Ascending aorta (tissue), 2 donors: Measurements from ENCODE around the gene MNAT1. TPM values are rescaled to one million over a fixed set of nuclear protein-coding genes. Genes with fewer than 3 reads are reported as not detected.

ENCODE experiments used
- DNase-seq, 2 donors: peaks; one replicate each; pipeline ENCODE4 v3.0.0-alpha.2; 2019; ENCODE audit warnings: low spot score in 2 of 2
- H3K27ac ChIP-seq, 2 donors: fragments of 200-600 bp; sonication (generic); one replicate each; pipeline ENCODE4 v1.5.1; 2016 to 2017; ENCODE audit warnings: mild to moderate bottlenecking in 1 of 2
- H3K27me3 ChIP-seq: fragments of 200-600 bp; sonication (generic); one replicate; pipeline ENCODE4 v1.5.1; 2017
- H3K36me3 ChIP-seq, 2 donors: fragments of 200-600 bp; sonication (generic); one replicate each; pipeline ENCODE4 v1.5.1; 2016
- H3K4me1 ChIP-seq, 2 donors: fragments of 200-600 bp; sonication (generic); one replicate each; pipeline ENCODE4 v1.5.1; 2016 to 2017; ENCODE audit warnings: mild to moderate bottlenecking in 1 of 2
- H3K4me3 ChIP-seq, 2 donors: fragments of 200-600 bp; sonication (generic); one replicate each; pipeline ENCODE4 v1.5.1; 2016 to 2017; ENCODE audit warnings: mild to moderate bottlenecking in 1 of 2
- H3K9me3 ChIP-seq, 2 donors: fragments of 200-600 bp; sonication (generic); one replicate each; pipeline ENCODE4 v1.5.1; 2016
- CTCF ChIP-seq, 3 experiments: fragments of 200-600 bp in 2 of 3; fragments of 450-650 bp in 1 of 3; sonication (generic) in 2 of 3; IDR thresholded peaks; one replicate each; pipeline ENCODE4 v1.5.1; 2016 to 2019; ENCODE audit warnings: antibody characterized with exemption in 3 of 3, mild to moderate bottlenecking in 1 of 3, moderate library complexity in 1 of 3
- intact Hi-C: fragments of 100-400 bp; cut with DNase I; formaldehyde crosslinking; loops from one replicate; pipeline ENCODE4 v1.15.1; 2023
- total RNA-seq: library from RNA; depleted of rRNA; stranded (reverse); fragments of >200 nt; gene quantifications from one replicate; pipeline ENCODE4 v1.1.0, GENCODE V29; 2016

Gene MNAT1
- total RNA-seq, 1 donor from 2014 or later: 37.5 TPM

GRCh38 chr14:60970146-60970545 is 235.6 kb downstream of the MNAT1 start:
- Histone ChIP-seq H3K4me3 (no peak overlapping the region), H3K9me3 (no peaks in the 10 kb centered on the region), H3K4me1 (no peaks in the 10 kb centered on the region), H3K27me3 (no peaks in the 10 kb centered on the region), H3K27ac (no peak overlapping the region), H3K36me3 (peaks cover 0 to 7% of the 10 kb centered on the region in 2 donors)
- no peak for DNase-seq
- intact Hi-C loops: no loop called here
- TF ChIP-seq CTCF (IDR thresholded peaks at IDR 0.05): no peak

GRCh38 chr14:60971271-60971670 is 236.7 kb downstream of the MNAT1 start:
- no peak for TF ChIP-seq CTCF (IDR thresholded peaks at IDR 0.05)
- intact Hi-C loops: no loop called here
- H3K4me1 ChIP-seq: no peaks in the 10 kb centered on the region
- H3K36me3 ChIP-seq: peaks cover 3 to 11% of the 10 kb centered on the region in 2 donors
- no peaks in the 10 kb centered on the region for H3K9me3 ChIP-seq
- H3K27me3 ChIP-seq: no peaks in the 10 kb centered on the region
- DNase-seq: no peak
- H3K27ac ChIP-seq: no peak overlapping the region
- no peak overlapping the region for H3K4me3 ChIP-seq

- H3K27ac ChIP-seq: no peak overlapping the region
- no peak for TF ChIP-seq CTCF (IDR thresholded peaks at IDR 0.05)
- H3K4me3 ChIP-seq: no peak overlapping the region
- intact Hi-C loops: no loop called here
- H3K36me3 ChIP-seq: peaks cover 5 to 11% of the 10 kb centered on the region in 2 donors
- no peaks in the 10 kb centered on the region for H3K9me3 ChIP-seq
- no peaks in the 10 kb centered on the region for H3K27me3 ChIP-seq
- H3K4me1 ChIP-seq: no peaks in the 10 kb centered on the region
- DNase-seq: no peak
Measured at GRCh38 chr14:60972295-60972694, 237.7 kb downstream of the MNAT1 start.

GRCh38 chr14:60973070-60973469 is 238.5 kb downstream of the MNAT1 start:
- no peak for TF ChIP-seq CTCF (IDR thresholded peaks at IDR 0.05)
- intact Hi-C loops: no loop called here
- peaks cover 5 to 11% of the 10 kb centered on the region in 2 donors for H3K36me3 ChIP-seq
- H3K4me1 ChIP-seq: peaks cover 0 to 3% of the 10 kb centered on the region in 2 donors
- no peak overlapping the region for H3K4me3 ChIP-seq
- DNase-seq: no peak
- no peaks in the 10 kb centered on the region for H3K9me3 ChIP-seq
- H3K27me3 ChIP-seq: no peaks in the 10 kb centered on the region
- no peak overlapping the region for H3K27ac ChIP-seq

GRCh38 chr14:60974090-60974651 is 239.6 kb downstream of the MNAT1 start:
- H3K4me3 ChIP-seq: no peak overlapping the region
- intact Hi-C loops: no loop called here

More at GRCh38 chr14:60974090-60974651, 239.6 kb downstream of the MNAT1 start:
- Histone ChIP-seq H3K4me1 (peaks cover 0 to 4% of the 10 kb centered on the region in 2 donors), H3K27me3 (no peaks in the 10 kb centered on the region), H3K9me3 (no peaks in the 10 kb centered on the region), H3K36me3 (peaks cover 5 to 11% of the 10 kb centered on the region in 2 donors), H3K27ac (no peak overlapping the region)
- TF ChIP-seq CTCF (IDR thresholded peaks at IDR 0.05): no peak
- no peak for DNase-seq
